Left renal cortex interstitium (tissue), 4 donors: Measurements from ENCODE around the gene PODXL2. TPM values are rescaled to one million over a fixed set of nuclear protein-coding genes. Genes with fewer than 3 reads are reported as not detected.
"Not testable (repeated sequence)": the region's sequence is repeated elsewhere in the genome, so short reads cannot be mapped to it uniquely, and the experiment has no call there.

Source experiments
- DNase-seq, 4 donors: peaks; one replicate each; pipeline ENCODE4 v3.0.0-alpha.2; 2013; ENCODE audit warnings: low read depth in 4 of 4, low spot score in 2 of 4, missing footprints in 1 of 4
- polyA plus RNA-seq, 4 donors: library from polyadenylated mRNA; unstranded; fragments of 120-200 nt; gene quantifications; one replicate each; pipeline ENCODE4 v1.2.1, GENCODE V29; 2013; ENCODE audit not compliant: insufficient read length in 4 of 4

The PODXL2 gene
- polyA plus RNA-seq, 4 donors, result 42.0 to 62.6 (median 54.8) TPM

GRCh38 chr3:127701280-127701911 lies 72.4 kb downstream of the PODXL2 start:
- DNase-seq, result no peak

- DNase-seq, result no peak
Observed at GRCh38 chr3:127702151-127702578, 73.2 kb downstream of the PODXL2 start.

- not testable (repeated sequence) for DNase-seq
Observed at GRCh38 chr3:127704840-127705239, 75.9 kb downstream of the PODXL2 start.

GRCh38 chr3:127706312-127706711 lies 77.3 kb downstream of the PODXL2 start:
- no peak for DNase-seq

GRCh38 chr3:127706785-127707351 lies 77.9 kb downstream of the PODXL2 start:
- DNase-seq, result no peak

- DNase-seq, result no peak
Observed at GRCh38 chr3:127707851-127708411, 78.9 kb downstream of the PODXL2 start.

GRCh38 chr3:127708837-127709236 lies 79.9 kb downstream of the PODXL2 start:
- DNase-seq, result no peak

- no peak for DNase-seq
Observed at GRCh38 chr3:127709320-127710060, 80.5 kb downstream of the PODXL2 start.

- no peak for DNase-seq
Observed at GRCh38 chr3:127710155-127710941, 81.4 kb downstream of the PODXL2 start.

GRCh38 chr3:127711021-127711695 lies 82.2 kb downstream of the PODXL2 start:
- no peak for DNase-seq

- DNase-seq, result no peak
Observed at GRCh38 chr3:127711896-127712295, 82.9 kb downstream of the PODXL2 start.

- no peak for DNase-seq
Observed at GRCh38 chr3:127712461-127712860, 83.5 kb downstream of the PODXL2 start.

- DNase-seq, result no peak
Observed at GRCh38 chr3:127712881-127713771, 84.1 kb downstream of the PODXL2 start.

- no peak for DNase-seq
Observed at GRCh38 chr3:127714125-127714571, 85.2 kb downstream of the PODXL2 start.

GRCh38 chr3:127714866-127715265 lies 85.9 kb downstream of the PODXL2 start:
- DNase-seq, result no peak

GRCh38 chr3:127715532-127715931 lies 86.5 kb downstream of the PODXL2 start:
- no peak for DNase-seq

- no peak for DNase-seq
Observed at GRCh38 chr3:127716384-127716783, 87.4 kb downstream of the PODXL2 start.

GRCh38 chr3:127717357-127718244 lies 88.6 kb downstream of the PODXL2 start:
- no peak for DNase-seq
